Measurements from ENCODE around the gene FGD3.
"Not testable (repeated sequence)": the region's sequence is repeated elsewhere in the genome, so short reads cannot be mapped to it uniquely, and the experiment has no call there.

Gene FGD3

DNA sequence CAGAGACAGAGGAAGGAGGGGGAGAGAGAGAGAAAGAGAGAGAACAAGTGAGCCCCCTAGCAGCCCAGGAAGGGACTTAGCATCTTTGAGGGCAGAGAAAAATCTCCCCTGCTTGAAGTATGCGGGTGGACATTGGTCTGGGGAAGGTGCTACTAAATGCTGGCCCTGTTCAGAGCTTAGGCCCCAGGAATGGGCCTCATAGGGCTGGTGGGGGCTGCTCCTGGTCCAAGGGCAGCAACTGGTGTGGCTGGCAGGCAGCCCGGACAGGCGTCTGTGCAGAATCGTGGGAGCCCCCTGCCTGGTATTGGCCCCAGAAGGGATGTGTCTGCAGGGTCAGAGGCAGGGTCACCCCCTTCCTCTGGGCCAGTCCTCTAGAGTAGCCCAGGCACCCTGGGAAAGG is 63.4 kb downstream of the FGD3 start:
- DNase-seq = no peak

DNA sequence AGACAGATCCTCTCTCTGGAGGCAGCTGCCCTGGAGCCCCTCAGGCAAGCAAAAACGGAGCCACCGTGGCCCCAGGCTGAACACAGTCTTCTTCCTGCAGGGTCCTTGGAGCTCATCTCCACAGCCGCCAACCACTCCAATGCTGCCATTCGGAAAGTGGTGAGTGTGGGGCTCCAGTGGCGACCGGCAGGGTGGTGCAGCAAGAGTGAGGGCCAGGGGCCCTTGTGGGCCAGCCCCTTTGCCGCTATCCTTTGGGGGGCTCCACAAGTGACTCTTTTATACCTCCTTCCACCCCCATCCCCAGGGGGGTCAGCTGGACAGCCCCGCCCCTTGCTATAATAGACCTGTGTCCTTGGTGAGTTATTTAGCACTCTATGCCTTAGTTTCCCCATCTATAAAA is 63.8 kb downstream of the FGD3 start:
- no peak for DNase-seq

DNA sequence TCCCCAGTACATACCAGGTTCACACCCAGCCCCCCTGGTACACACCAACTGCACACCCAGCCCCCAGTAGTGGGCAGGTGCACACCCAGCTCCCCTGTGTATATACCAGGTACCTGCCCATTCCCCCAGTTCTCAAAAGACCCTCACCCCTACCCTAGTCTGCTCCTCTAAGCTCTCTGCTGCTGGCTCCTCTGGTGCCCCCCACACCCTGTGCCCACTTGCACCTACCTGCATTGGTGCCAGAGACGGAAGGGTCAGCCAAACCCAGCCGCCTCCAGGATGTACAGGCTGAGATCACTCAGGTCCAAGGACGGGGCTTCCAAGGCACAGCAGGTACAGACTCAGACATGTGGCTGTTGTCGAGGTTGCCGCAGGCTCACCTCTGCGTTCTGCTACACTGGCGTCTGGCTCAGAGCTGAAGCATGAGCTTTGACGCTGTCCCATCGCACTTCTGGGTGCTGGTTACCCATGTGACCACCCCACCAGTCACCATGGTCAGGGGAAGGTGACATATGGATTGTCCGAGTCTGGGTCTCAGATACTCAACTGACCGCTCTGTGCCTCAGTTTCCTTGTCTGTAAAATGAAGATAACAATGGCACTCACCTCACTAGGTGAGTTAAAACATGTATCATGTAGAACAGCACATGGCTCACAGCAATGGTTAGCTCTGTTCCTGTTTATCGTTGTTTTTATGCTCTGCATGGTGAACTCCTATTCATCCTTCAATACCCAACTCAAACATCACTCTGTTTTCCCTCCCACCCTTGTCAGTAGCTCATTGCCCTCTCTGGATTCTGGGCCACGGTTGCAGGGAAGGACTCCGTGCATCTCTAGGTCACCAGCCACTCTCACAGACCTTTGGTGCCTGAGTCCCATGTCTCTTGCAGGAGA is 65.9 kb downstream of the FGD3 start:
- DNase-seq = no peak

DNA sequence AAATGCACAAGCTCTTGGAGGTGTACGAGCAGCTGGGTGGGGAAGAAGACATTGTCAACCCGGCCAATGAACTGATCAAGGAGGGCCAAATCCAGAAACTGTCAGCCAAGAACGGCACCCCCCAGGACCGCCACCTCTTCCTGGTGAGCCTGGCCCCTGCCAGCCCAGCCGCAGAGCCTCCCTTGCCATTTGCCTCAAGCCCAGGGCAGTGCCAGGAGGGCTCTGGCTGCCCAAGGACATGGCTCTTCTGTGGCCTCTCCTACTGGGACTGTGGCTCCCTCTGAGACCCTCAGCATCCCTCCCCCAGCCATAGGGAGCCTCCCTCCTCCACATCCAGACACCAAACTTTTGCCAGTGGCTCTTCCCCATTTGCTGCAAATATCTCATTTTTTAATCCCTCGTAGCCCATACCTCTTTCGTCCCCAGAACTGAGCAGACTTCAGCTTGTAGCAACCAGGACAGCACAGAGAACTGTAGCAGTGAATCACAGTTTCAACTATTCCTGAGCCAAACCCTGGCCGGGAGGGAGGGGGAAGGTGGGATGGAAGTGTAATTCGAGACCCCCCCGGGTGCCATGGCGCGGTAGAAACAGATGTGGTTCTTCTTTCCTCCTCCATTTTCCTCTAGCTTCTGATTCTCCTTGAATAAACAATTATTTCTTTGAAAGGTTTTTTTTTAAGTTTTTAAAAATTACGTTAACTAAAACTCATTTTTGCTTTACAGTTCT is 66.7 kb downstream of the FGD3 start:
- DNase-seq = no peak

DNA sequence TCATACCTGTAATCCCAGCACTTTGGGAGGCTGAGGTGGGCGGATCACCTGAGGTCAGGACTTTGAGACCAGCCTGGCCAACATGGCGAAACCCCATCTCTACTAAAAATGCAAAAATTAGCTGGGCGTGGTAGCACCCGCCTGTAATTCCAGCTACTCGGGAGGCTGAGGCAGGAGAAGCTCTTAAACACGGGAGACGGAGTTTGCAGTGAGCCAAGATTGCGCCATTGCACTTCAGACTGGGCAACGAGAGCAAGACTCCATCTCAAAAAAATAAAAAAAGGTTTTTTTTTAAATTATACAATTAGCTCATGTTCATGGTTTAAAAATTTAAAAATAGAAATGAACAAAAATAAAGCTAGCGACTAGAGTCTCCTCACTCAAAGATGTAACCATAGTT is 67.9 kb downstream of the FGD3 start:
- DNase-seq = not testable (repeated sequence)

DNA sequence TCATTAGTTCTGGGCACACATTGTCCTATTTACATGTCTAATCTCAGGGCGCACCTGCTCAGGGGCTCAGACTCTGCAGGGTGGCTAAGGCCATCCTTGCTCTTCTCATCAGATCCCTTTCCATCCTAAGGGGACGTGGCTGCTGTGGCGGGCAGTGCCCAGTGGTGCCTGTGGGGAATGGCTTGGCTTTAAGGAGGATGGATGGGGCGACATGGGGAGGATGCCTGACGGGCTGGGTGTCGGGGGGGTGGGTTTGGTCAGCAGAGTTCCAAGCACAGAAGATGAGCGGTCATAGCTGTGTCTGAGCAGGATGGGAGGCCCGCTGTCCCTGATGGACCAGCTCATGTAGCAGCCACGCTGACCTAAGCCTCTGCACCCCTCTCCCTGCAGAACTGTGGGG is 70.3 kb downstream of the FGD3 start:
- no peak for DNase-seq

DNA sequence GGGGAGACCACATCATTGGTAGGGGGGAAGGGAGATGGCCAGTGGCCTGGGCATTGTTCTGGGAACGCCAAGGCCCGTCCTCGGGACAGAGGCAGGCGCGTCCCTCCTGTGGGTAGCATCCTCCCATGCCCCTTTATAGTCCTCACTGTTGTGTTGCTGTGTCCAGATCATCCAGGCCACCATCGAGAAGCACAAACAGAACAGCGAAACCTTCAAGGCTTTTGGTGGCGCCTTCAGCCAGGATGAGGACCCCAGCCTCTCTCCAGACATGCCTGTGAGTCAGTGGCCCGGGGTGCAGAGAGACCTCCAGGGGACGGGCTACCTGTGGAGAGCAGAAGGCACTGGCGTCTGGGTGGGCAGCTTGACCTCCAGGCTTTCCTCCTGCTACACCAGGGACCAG is 72.8 kb downstream of the FGD3 start:
- DNase-seq = no peak

DNA sequence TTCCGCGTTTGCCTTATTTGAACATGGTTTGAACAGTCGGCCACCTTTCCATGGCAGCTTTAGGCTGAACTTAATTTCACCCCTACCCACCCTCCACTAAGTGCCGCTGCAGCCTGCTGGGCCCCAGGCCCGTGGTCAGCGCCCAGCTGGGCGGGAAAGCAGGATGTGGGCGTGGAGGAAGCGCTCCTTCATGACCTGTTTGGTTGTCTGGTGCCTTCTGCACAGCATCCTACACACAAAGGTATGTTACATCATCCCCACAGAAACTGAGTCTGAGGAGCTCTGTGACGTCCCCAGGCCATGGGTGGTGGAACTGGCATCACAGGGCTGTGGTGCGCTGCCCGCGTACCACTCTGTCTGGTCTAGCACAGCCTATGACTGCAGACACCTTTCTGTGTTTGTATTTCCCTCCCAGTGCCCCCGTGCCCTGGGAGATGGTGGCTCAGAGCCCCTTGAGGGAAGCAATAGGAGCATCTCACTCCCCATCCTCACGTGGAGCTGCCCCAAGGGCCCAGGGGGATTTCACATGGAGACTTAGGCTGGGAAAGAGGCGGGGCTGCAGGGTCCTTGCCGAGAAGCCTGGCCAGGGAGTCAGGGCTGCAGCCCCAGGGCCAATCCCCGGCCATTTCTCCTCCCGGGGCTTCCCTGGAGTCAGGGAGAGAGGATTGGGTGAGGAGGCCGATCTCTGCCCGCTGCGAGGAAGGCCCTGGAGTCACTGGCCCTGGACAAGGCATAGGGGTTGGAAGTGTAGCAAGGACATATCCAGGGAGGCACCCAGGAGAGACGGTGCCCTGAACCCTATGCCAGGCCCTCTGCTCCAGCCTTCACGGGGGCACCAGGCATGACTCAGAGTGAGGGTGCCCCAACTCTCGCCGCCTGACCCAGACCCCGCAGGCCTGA is 73.7 kb downstream of the FGD3 start:
- DNase-seq = no peak

DNA sequence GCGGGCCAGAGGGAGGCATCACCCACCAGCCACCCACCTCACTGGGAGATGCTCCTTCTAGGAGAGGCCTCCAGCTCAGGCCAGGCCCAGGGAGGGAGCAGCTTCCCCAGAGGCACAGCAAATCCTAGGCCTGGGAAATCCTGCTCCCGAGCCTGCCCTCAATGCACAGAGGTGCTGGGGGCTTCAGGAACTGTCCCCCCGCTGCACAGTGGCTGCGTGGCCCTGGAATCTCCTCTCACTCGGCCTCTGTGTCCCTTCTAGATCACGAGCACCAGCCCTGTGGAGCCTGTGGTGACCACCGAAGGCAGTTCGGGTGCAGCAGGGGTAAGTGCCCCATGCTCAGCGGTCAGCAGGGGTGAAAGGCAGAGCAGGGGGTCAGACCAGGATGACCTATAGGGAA is 74.7 kb downstream of the FGD3 start:
- no peak for DNase-seq

DNA sequence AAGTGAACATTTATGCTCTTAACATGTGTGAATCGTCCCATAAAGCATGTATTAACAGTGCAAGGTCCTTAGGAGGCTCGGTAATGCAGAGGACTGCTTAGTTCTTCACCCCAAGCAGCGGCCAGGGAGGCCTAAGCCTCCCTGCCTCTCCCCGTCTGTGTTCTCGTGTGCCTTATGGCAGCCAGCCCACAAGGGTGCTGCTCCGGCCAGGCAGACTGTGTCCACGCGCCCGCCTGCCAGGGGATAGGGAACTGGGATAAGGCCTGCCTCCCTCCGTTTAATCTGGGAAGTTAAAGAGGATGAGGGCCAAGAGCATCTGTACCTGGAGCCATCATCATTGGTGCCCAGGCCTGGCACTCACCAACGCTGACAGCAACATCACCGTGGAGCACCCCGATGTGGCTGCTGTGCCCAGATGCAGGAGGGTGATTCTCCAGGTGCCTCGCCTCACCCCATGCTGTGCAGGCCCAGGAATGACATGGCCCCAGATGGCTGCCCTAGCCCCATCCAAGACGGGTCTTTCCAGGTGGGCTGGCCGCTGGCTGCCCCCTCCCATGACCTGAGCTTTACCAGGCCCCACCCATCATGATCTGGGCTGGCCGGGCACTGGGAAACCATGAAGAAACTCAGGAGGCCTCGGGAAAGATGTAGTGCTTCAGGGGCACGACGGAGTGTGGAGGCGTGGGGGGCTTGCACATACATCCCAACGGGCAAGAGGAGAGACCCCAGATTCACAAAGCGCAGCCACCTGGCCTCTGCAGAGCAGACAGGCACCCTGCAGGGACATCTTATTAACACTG is 75.6 kb downstream of the FGD3 start:
- DNase-seq = no peak

DNA sequence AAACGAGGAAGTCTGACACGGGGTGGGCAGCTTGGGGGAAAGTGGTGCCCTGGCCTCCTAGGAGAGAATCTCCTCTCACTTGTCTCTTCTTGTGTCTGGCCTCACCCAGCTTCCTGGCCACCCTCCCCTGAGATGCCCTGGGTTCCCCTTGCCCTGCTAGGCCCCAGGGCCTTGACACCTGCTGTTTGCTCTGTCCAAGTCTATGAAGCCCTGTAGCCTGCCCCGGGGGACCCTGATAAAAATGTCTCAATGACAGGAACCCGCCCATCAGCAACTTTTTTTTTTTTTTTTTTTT is 76.1 kb downstream of the FGD3 start:
- no peak for DNase-seq

DNA sequence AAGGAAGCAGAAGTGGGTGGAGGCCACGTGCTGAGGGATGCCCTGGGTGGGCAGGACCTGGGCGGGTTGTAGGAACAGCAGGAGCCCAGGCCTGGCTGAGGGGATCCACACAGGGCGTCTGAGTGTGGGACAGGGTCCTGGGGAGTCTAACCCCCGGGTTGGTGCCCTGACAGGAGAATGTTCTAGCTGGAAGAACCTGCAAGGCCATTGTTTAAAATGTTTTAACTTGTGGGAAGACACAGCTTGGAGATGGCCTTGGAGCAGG is 77.3 kb downstream of the FGD3 start:
- DNase-seq = no peak

DNA sequence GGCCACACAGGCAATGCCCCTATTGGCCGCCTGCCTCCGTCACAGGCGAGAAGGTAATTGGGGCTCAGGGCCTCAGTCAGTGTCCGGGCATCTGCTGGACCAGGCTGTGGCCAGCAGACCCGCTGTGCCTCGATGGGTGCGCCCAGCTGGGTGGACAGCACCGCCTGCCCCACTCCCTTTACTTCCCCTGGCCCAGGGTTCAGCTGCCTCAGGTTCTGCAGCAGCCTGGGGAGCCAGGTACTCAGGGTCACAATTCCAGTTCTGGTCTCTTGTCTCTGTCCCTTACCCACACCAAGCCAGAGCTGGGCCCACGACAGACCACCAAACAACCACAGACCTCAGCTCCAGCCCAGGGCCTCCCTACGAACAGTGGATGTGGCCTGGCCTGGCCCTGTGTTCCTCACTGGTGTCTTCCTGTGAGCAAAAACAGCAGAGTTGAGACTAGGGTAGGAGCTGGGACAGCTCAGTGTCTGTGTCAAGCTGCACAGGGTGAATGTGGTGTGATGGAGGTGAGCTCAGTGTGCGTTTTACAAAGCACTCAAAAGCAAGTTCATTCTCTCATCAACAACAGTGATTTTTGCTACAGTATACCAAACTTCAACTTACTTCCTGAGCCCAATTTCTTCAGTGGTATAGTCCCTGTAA is 77.8 kb downstream of the FGD3 start:
- DNase-seq = no peak

DNA sequence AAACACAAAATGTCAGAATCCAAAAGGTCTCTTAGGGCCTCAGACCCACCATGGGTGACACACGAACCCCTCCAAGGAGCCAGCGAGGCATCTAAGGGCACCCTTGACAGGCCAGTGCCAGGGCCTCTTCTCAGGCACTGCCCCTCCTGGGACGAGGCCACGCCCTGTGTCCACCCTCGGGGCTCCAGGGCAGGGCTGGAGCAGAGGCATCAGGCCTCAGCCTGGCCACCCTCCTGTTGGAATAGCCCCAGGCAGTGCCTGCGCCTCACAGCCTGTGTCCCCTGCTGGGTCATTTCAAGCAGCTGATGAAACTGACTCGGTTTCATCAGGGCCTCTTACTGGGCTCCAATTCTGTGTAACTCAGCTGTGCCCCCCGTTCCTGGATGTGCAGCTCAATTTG is 78.4 kb downstream of the FGD3 start:
- no peak for DNase-seq

DNA sequence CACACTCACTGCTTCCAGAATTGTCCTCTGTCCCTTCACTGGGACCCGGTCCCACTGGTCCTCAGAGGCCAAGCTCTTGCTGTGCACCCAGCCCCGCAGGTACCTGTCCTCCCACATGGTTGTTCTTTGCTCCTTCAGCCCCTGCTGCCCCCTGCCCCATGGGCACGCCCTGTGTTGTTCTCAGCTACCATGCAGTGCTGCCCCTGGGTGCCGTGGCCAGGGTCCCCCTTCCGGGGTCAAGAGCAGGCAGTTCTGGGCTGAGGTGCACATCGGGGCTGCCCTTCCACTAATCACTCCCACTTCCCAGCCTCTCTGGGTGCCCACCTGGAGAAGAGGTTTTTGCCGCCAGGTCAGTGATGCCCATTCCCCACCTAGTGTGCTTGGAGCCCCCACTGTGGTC is 79.3 kb downstream of the FGD3 start:
- no peak for DNase-seq

DNA sequence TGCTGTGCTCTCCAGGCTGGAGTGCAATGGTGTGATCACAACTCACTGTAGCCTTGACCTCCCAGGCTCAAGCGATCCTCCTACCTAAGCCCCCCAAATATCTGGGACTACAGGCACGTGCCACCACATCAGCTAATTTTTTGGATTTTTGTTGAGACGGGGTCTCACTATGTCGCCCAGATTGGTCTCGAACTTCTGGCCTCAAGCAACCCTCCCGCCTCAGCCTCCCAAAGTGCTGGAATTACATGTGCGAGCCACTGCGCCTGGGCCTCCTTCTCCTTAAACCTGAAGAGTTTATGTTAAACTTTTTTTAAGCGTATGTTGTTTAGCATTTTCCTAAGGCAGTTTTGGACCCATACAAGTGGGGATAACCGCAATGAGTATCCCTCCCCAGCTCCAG is 80.4 kb downstream of the FGD3 start:
- DNase-seq = no peak

DNA sequence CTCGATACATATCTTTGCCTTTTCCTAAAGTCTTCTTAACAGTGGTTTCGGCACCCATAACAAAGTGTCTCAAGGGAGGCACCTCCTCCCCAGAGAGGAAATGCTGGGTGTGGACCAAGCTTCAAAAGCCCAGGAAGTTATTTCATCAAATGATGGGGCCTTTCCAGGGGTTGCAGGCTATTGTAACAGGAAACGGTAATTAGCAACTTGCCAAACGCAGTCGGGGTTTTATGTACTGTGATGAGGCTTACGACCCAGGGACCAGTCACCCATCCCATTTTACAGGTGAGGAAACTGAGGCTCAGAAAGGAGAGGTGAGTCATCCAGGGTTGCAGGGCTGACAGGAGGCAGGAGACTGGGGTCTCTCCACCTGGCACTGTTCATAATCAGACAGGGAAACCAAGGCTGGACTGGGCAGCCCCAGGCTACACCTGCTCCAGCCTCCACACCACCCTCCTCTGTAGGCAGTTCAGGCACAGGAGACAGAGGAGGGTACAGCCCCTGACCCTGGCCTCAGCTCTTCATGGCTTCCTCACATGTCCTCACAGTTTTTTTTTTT is 81.2 kb downstream of the FGD3 start:
- DNase-seq = no peak

DNA sequence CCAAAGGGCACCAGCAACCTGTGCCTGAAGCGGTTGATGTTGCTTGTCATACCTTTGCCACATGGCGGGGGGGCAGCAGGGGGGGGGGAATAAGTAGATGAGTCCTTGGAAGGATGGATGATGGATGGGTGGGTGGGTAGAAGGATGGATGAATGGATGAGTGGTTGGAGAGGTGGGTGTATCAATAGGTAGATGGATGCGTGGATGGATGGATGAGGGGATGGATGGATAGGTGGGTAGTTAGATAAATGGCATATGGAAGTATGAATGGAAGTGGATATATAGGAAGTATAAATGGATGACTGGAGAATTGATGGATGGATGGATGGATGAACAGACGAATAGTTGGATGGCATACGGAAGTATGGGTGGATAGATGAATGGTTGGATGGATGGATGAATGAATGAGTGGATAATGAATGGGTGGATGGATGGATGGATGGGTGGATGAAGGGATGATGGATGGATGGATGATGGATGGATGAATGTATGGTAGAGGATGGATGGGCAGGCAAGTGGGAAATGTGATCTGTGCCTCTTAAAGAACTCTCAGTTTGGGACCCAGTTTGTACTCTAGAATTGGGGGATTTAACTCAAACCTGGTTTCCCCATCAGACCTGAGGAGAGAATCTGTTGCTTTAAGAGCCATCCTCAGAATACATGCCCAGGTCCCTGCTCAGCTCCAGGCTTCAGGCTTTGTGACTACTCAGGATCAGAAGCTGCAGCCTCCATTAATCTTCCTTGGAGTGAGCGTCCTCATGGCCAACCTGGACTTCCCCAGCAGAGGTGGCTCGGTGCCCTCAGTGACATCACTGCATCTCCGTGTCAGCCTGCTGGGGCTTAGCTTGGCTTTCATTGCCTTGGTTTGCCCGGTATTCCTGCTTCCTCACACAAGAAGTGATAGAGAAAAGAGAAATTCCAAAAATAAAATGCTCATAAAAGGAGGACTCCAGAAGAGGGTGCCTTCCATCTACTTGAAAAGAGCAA is 83.6 kb downstream of the FGD3 start:
- no peak for DNase-seq

DNA sequence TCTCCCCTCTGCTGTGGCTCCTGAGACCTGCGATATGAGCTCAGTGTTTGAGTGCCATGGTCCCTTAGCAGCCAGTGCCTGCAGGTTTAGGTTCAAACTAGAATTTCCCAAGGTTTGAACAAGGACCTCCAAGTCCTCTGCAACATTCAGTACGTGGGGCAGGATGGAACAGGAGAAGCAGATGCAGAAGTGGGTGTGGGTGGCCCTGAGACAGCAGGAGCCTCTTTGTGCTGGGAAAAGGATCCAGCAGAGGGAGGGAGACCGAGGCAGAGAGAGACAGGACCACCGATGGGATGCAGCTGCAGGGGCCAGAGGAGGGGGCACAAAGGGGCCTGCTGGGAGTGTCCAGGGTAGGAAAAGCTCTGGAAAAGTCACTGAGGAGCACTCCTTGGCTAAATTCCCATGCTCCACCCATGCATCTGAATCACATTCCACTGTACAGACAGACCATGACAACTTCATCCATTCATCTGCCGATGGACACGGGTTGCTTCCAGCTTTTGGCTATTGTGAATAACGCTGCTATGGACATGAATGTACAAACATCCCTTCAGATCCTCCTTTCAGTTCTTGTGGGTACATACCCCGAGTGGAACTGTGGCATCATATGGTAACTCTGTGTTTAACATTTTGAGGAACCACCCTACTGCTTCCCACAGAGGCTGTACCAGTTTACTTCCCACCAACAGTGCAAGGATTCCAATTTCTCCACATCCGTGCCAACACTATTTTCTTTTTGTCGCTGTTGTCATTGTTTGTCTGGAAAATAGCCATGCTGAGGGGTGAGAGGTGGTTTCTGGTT is 84.5 kb downstream of the FGD3 start:
- peak; percentile 8 for DNase-seq

DNA sequence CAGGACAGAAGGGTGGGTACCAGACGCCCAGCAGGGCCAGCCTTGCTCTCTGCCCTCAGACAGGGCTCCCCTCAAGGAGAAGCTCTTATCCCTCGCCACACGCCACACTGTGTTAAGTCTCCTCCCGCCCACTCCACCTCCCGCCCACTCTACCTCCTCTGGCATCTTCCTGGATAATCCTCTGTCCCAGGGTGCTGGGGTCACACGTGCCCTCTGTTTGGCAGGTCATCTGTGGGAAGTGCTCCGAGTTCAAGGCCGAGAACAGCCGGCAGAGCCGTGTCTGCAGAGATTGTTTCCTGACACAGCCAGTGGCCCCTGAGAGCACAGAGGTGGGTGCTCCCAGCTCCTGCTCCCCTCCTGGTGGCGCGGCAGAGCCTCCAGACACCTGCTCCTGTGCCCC is 85.2 kb downstream of the FGD3 start:
- DNase-seq = no peak

Data from midbrain (tissue), 1 donor.